HG02840 (cell line): Measurements from ENCODE around the gene CLNS1A.
A peak's percentile ranks its signal among the peaks of the same experiment; 100 is the strongest.
"Not testable (repeated sequence)": the region's sequence is repeated elsewhere in the genome, so short reads cannot be mapped to it uniquely, and the experiment has no call there.

Experiments
- ATAC-seq: cut with Tn5 transposase; IDR thresholded peaks from one replicate; pipeline ENCODE4 v1.9.1; 2021; ENCODE audit warnings: mild to moderate bottlenecking, moderate library complexity, moderate number of reproducible peaks; ENCODE audit not compliant: unreplicated experiment, low FRiP score

Gene CLNS1A, protein sequence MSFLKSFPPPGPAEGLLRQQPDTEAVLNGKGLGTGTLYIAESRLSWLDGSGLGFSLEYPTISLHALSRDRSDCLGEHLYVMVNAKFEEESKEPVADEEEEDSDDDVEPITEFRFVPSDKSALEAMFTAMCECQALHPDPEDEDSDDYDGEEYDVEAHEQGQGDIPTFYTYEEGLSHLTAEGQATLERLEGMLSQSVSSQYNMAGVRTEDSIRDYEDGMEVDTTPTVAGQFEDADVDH

DNA sequence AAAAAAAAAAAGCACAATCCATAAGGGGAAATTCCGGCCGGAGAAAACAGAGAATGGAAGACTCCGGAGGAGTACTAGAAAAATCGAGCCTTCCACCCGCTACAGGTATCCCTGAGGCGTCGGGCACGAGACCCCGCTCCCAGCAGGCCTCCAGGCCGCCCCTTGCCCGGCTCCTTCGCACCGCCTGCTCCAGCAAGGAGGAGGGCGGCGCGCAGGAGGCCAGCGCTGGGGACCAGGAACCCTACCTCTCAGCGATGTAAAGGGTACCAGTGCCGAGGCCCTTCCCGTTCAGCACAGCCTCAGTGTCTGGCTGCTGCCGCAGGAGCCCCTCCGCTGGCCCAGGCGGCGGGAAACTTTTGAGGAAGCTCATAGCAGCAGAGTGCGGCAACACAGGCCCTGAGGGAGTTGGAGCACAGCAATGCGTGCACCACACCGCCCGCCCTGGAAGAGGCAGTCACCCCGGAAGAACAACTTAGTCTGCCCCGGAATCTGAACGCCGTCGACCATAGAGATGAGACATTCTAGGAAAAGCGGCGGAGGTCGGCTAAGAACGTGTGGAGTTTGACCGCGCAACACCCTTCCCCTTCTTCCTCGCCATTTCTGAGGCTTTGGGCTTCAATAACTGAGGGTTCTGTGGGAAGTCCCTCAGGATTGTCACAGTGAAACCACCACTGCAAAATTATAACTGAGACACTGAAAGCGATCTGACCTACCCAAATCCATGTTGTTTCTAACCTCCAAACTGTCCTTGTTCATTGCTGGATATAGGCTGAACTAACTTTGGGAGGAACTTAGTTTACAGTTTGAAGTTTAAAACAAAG is at the start of gene CLNS1A:
TSS of gene CLNS1A (minus strand) at position 450 of the 821 bp plus-strand sequence. CDS start at position 370, 80 bp downstream.
- peak; percentile 94 for ATAC-seq

DNA sequence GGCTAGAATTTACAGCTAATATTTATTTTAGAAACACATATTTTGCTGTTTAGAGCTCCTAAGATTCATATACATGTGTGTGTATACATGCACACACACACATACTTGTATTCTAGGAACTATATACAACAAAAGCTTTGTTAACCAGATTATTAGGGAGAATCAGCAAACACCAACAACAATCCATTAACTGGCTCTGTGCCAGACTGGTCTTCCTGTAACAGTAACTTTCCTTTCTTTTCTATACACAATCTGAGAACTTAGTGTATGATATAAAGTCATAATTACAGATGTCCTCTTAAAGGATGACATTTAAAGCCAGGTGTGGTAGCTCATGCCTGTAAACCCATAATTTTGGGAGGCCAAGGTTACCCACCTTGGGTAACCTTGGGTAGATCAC is 49.5 kb upstream of the CLNS1A start:
- ATAC-seq = no peak

DNA sequence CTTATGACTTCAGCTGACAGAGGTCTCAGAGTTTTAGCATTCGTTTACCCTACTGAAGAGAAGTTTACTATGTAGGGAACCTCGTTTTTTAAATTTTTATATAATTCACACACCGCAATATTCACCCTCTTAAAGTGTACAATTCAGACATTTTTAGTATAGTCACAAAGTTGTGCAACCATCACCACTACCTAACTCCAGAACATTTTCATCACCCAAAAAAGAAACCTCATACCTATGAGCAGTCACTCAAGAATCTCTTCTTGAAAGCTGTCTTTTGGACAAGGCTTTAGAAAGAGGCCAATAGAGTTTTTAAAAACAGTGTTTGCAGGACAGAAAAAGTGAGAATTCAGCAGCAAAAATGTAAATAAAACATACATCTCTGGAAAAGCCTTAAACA is 39.5 kb upstream of the CLNS1A start:
- no peak for ATAC-seq

DNA sequence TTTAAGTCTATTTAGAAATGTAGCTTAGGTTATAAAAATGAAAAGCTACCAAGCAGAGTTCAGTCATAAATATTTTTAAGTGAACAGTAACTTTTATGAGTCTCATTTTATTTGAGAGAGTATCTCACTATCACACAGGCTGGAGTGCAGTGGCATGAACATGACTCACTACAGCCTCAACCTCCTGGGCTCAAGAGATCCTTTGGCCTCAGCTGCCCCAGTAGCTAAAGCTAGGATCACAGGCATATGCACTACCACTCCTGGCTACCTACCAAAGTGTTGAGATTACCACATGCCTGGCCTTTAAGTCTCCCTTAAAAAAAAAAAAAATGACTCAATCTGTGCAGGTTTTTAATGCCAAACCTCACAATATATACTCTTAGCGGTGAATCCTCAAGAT is 34.7 kb upstream of the CLNS1A start:
- no peak for ATAC-seq

DNA sequence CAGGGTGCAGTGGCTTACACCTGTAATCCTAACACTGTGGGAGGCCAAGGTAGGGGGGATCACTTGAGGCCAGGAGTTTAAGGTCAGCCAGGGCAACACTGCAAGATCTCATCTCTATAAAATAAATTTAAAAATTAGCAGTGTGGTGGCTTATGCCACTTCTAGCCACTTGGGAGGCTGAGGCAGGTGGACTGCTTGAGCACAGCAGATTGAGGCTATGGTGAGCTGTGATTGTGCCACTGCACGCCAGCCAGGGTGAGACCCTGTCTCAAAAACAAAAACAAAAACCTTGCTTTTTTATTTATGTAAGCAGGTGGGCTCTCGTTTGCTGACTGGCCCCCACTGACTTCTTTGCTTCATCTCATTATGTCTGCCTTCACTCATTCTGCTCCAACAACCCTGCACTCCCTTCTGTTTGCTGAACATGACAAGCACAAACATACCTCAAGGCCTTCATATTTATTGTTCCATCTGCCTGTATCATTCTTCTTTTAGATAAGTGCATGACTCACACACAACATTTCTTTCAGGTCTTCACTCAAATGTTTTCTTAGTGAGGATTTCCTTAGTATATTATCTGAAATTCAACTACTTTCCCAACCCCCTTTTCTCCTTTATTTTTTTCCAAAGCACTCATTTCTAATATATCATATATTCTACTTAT is 32.4 kb upstream of the CLNS1A start:
- no peak for ATAC-seq

DNA sequence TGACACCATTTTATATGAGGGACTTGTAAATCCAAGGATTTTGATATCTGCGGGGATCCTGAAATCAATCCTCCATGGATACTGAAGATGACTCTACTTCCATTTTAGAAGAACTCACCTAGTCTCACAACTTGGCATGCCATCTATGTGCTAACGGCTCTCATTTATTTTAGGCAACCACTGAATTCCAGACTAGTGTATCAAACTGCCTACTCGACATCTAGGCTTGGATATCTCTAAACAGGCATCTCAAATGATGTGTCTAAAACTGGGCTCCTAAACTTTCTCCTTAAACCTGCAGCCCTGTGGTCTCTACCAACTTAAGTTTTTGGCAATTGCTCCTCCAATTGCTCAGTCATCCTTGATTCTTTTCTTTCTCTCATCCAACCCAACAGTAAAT is 31.2 kb upstream of the CLNS1A start:
- no peak for ATAC-seq

DNA sequence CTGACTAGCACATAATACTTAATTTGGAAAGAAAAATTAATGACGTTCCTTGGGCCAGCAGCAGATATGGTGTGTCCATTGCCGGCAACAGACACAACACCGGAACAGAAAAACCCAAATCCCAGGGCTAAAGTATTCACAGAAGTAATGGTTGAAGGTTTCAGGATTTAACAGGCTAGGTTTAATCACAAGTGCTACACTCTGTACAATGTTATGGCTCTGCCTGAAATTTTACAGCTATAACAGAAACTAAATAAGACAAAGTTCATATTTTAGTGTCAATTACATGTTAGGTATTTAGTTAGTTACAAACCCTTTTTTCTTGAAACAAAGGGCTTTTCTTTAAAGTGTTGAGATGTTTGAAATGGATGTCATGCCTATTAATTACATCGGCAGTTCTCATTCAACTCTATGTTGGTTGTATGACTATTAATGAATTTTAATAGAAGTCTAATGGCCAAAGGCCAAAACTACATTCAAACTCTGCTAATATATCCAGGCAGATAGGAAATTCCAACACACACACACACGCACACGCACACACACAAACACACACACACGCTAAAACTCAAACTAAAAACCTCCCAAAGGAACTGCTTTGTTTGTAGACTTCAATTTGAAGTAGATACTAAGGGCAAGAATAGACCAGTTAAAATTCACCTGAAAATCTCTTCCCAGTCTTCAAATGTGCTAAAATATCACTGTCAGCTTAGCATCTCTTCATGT is 27.8 kb upstream of the CLNS1A start:
- ATAC-seq = no peak

DNA sequence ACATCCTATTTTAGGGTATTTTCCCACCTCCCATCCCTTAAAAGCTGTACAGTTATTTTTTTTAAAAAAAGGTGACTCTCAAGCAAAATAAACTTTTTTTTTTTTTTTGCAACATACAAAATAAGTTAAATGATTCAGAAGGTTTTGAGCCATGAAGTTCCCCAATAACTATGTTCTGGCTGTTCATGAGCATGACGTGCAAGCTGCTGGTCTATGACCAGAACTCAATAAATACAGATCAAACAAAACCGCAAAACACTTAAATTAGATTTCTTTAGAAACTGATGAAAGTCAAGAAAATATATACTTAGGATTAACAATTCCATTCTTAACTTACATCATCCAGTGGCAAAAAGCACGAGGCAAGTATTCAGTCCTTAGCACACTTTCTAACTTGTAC is 24.1 kb upstream of the CLNS1A start:
- no peak for ATAC-seq

DNA sequence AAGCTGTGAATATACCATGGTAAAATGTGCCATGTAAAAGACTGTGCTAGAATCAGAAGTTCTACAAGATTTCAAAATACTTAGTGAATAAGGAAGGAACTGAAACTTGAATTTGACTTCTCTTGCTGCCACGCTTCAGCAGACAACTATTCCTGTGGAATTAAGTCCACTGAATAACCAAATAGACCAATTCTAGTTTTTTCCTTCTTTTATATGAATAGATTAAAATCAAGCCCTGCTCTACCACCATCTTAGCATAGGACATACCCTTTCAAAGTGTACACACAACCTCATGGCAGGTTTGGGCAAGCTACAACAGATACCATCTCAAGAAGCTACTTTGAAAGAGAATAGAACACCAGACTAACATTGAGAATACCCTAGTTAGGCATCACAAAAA is 23.4 kb upstream of the CLNS1A start:
- ATAC-seq = no peak

DNA sequence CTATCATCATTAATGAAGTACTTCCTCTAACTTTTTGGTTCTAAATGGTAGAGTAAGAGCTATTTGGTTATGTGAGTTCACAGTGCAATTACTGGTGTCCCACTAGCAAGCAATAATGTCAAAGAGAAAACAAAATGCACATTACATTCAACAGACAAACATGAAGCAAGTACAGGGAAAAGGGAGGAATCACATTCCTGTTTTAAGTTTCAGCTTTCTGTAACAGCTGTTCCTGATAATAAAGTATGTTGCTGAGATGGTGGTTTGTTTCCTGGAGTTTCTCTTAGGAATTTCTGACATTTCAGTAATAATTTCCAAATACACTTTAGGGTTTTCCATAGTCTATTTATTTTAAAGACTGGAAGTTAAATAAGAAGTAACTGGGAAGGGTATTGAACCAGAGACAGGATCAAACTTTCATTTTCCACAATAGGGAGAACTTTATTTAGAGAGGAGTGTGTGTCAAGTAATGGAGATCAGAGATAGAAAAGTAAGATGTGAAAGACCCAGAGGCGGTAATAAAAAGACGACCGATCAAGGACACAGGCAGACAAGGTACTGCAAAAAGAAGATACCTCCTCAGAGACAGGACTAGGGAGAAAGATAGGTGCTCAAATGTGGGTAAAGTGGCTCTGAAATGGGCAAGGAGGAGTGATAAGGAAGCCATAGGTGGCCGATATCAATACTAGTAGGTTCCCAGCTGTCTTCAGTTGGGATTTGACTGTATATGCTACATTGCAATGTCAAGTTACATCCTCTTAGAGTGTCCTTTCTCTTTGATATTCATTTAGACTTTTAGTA is 20.8 kb upstream of the CLNS1A start:
- ATAC-seq = no peak

DNA sequence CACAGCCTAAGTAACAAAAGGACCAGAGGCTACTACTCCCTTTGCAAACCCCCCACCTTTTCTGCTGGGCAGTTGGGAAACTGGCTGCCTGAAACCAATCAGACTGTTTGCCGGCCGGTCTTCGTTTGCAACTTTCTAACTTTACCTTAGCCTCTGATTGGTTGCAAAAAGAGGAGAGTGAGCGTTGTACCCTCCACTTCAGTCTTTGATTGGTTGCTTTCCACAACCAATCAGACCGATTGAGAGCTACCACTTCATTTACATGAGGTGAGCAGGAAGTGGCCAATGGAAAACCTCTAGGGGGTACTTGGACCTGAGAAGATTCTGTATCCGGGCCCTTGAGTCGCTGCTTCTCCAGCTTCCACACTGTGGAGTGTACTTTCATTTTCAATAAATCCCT is 18.8 kb upstream of the CLNS1A start:
- no peak for ATAC-seq

DNA sequence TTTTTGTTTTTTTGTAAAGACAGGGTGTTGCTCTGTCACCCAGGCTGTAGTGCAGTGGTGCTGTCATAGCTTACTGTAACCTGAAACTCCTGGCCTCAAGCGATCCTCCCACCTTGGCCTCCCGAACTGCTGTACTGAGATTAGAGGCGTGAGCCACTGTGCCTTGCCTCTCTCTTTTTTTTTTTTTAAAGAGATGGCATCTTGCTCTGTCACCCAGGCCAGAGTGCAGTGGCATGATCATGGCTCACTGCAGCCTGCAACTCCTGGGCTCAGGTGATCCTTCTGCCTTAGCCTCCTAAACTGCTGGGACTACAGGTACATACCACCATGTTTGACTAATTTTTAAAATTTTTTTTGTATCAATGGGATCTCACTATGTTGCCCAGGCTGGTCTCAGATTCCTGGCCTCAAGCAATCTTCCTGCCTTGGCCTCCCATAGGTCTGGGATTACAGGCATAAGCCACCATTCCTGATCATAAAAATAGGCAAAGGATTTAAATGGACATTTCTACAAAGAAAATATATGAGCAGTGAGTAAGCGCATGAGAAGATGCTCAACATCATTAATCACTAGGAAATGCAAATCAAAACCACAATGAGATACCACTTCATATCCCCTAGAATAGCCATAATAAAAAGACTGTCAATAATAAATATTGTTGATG is 17.3 kb upstream of the CLNS1A start:
- ATAC-seq = no peak

DNA sequence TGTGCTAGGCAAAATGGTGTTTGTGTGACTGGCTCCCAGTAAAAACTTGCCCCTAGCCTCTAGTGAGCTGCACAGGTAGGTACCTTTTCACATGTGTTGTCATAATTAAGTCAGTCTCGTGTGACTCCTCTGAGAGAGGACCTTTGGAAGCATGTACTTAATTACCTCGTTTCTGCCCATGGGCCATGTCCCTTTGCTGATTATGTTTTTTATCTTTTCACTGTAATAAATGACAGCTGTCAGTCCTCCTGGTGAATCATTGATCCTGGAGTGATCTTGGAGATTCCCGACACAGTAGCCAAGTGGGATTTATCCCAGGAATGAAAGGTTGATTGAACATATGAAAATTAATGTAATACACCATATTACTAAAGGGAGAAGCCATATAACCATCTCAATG is 12.5 kb upstream of the CLNS1A start:
- ATAC-seq = no peak

DNA sequence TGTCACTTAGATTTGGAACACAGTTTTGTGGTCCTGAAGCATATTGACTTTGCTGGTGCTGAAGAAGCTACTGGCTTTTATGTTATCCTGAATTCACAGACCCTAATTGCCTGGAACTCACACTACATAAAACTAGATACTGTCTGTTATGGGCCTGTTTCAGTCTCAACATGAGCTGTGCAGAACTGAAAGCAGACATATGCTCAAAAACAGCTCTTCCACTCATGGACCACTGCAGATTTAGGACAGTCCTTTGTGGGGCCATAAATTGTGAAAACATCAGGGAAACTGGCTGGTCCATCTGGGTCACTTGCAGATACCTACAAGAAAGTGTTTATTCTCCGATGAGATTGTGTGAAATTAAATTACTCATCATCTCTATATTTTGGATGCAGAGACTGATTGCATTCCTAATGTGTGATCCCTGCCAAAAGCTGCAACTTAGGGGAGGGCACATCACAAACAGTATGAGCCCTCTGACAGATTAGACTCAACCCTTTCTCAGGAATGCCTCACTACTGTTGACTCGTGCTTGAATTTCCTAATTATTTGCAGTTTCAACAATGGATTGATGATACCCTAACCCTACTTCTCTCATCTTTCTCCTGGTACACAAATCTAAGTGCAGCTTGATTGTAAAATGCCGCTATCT is 10.2 kb upstream of the CLNS1A start:
- no peak for ATAC-seq

DNA sequence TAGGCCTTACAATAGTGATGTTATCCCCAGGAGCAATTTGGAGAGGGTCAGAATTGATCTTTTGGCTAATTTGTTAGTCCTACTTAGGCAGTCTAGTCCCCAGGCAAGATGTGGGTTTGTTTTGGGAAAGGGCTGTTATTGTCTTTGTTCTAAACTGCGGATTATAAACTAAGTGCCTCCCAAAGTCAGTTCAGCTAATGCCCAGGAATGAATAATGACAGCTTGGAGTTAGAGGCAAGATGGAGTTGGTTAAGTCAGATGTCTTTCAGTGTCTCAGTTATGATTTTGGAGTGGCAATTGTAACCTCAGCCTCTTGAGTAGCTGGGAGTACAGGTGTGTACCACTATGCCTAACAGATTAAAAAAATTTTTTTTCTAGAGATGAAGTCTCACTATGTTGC is 7.3 kb upstream of the CLNS1A start:
- ATAC-seq = no peak

DNA sequence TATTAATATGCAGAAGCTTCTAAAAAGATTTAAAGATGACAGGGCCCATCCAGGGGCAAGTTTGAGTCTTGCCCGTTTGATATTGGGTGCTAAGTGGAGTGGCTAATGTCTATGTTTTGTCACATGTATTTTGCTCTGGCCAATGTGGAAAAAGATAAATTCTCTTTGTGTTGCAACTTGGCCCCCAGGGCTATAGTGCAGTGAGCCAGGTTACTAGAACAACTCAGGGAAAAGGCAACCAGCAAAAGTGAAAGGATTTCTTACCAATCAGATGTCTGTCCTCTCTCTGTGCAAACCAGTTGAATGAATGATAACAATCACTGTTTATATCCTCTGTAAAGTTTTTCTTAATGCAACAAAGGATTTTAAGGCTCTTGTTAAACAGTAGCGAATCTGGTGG is 4.6 kb upstream of the CLNS1A start:
- ATAC-seq = no peak

DNA sequence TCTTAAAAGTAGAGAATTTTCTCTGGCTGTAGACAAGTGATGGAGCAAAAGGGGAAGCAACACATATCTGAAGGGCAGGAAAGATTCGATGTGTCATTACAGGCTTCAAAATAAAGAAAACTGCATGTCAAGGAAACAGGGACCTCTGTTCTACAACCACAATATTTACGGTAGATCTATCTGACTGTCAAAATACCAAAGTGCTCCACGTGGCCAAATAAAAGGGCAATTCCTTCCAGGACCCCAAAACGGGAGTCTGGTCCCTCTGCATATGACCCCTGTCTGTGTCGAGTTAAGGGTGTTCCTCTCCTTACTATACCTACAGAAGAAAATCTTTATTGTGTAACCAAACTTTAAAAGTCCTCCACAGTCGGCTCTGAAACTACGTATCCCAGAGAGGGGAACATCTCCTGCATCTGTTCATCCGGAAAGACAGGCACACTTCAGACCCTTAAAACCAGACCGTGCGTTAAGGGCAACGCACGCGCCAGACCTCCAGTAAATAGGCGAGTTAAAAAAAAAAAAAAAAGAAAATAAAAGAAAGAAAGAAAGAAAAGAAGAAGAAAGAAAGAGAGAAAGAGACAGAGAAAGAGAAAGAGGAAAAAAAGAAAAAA is 756 bp downstream of the CLNS1A start:
- no peak for ATAC-seq

DNA sequence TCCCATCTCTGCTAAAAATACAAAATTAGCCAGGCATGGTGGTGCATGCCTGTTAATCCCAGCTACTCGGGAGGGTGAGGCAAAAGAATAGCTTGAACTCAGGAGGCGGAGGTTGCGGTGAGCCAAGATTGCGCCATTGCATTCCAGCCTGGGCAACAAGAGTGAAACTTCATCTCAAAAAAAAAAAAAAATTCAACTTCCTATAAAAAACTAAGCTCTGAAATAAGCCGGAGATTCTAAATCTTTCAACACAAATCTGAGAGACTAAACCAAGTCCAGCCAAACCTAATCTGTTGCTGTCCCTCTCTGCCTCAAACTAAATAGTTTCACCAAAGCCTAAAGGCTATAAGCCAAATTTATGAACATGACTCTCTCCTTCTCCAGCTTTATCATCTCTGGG is 3.7 kb downstream of the CLNS1A start:
- not testable (repeated sequence) for ATAC-seq
